Heart left ventricle (tissue), 13 donors: ENCODE measurements around the gene CACNB4.

Experiments
- CTCF ChIP-seq, 12 donors: fragments of 200-600 bp; sonication (generic) in 4 of 12; IDR thresholded peaks; one replicate each; pipeline versions ENCODE4 v1.5.0 to v1.8.0; 2018 to 2022; ENCODE audit warnings: antibody characterized with exemption in 12 of 12, mild to moderate bottlenecking in 5 of 12
- POLR2A ChIP-seq, 2 donors: fragments of 450-650 bp; IDR thresholded peaks; one replicate each; pipeline ENCODE4 v1.6.1; 2017; ENCODE audit warnings: antibody characterized with exemption in 2 of 2, mild to moderate bottlenecking in 2 of 2, moderate library complexity in 2 of 2
- donor health status: ischemic (EF 13 %, LVEDD 7.1; RV severe dilation, severe dysfunction).
- donor health status: DM: no; HTN: yes; CAD: no.
- donor health status: DM: no; HTN: no; CAD: no.
- donor health status: ischemic (EF 25% LVEDD 6.9; RV normal size, moderate dysfunction).
- donor health status: ischemic (EF 25% LVEDD 5.7; RV mildly dilated, moderate dysfunction).
- donor health status: ischemic (EF 35%, LVEDD 5.7; RV mildly dilated, moderate dysfunction).
- donor health status: nonischemic (EF 11% LVEDD 7.7; RV severe dilation, severe dysfunction).
- donor health status: DM: yes; HTN: yes; CAD: no.
- donor health status: PGD.
- donor health status: ischemic (EF 29% LVEDD 5.4; RV normal size, mild dysfunction).
- donor health status: nonischemic (EF 23%, LVEDD 6.1; RV moderate dilation, normal function).

- TF ChIP-seq CTCF (IDR thresholded peaks at IDR 0.05) (no peak), POLR2A (IDR thresholded peaks at IDR 0.05) (no peak)
These were observed 192.2 kb downstream of the CACNB4 start for GRCh38 chr2:151906633-151906998.
